Vagina (tissue), 2 donors: ENCODE data around the gene FRMD1.

Experiments
- CTCF ChIP-seq, 3 experiments: fragments of 450-650 bp in 2 of 3; fragments of 200-600 bp in 1 of 3; sonication (generic) in 1 of 3; IDR thresholded peaks; one replicate each; pipeline ENCODE4 v1.5.1; 2017 to 2019; ENCODE audit warnings: antibody characterized with exemption in 3 of 3, mild to moderate bottlenecking in 2 of 3, moderate library complexity in 2 of 3
- POLR2A ChIP-seq, 2 donors: fragments of 450-650 bp; IDR thresholded peaks; one replicate each; pipeline ENCODE4 v1.6.1; 2017; ENCODE audit warnings: antibody characterized with exemption in 2 of 2, mild to moderate bottlenecking in 2 of 2, moderate library complexity in 2 of 2

DNA sequence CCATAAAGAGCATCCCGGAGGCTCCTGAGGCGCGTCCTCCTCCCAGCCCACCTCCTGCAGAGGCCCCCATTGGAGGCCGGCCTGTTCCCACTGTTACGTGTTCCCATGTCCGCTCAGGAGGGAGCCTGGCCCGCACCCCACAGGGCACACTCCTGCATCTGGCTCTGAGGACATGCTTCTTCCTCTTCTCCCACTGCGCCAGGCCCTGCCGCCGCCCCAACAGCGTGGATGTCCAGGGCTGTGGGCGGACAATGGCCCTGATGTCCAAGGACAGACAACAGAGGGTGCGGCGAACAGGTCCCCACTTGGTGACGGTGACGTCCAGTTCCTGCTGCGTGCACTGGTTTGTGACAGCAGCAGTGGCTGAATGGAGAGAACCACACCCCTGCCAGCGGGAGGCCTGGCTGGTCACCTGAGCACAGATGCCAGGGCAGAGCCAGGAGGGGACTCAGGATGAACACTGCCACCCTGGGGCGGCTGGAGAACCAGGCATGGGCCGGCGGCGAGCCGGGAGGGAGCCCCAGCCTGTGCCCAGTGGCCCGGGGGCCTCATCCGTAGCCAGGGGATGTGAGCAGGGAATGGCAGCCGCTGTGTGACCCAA lies 26.6 kb downstream of the FRMD1 start:
- no peak for TF ChIP-seq CTCF (IDR thresholded peaks at IDR 0.05)
- no peak for TF ChIP-seq POLR2A (IDR thresholded peaks at IDR 0.05)
